Measurements from ENCODE around the gene PLXNB3.

PLXNB3 gene

GRCh38 chrX:153762626-153763173 is 1.3 kb upstream of the PLXNB3 start:
- TF ChIP-seq GATA1 (IDR thresholded peaks at IDR 0.05; ENCODE audit: low read depth, low read length) (no peak), POLR2A (IDR thresholded peaks at IDR 0.05; ENCODE audit: low read length) (no peak)

GRCh38 chrX:153763298-153763932 is 634 bp upstream of the PLXNB3 start:
- DNase-seq = no peak
- no peak for TF ChIP-seq POLR2A (IDR thresholded peaks at IDR 0.05; ENCODE audit: low read length)
- no peak for TF ChIP-seq GATA1 (IDR thresholded peaks at IDR 0.05; ENCODE audit: low read depth, low read length)

More at GRCh38 chrX:153762626-153763173, 1.3 kb upstream of the PLXNB3 start:
- no peak for DNase-seq

GRCh38 chrX:153764786-153765137 is 713 bp downstream of the PLXNB3 start:
- no peak for DNase-seq
- TF ChIP-seq GATA1 (IDR thresholded peaks at IDR 0.05; ENCODE audit: low read depth, low read length) (no peak), POLR2A (IDR thresholded peaks at IDR 0.05; ENCODE audit: low read length) (no peak)

GRCh38 chrX:153765138-153766079 is 1.4 kb downstream of the PLXNB3 start:
- peak; percentile 72 to 79 for DNase-seq
- TF ChIP-seq GATA1 (IDR thresholded peaks at IDR 0.05; ENCODE audit: low read depth, low read length) = no peak
- TF ChIP-seq POLR2A (IDR thresholded peaks at IDR 0.05; ENCODE audit: low read length) = no peak

- DNase-seq = peak; percentile 43 to 56
- TF ChIP-seq GATA1 (IDR thresholded peaks at IDR 0.05; ENCODE audit: low read depth, low read length) (no peak), POLR2A (IDR thresholded peaks at IDR 0.05; ENCODE audit: low read length) (peak; percentile 49)
Measured at GRCh38 chrX:153766098-153766817, 2.2 kb downstream of the PLXNB3 start.

GRCh38 chrX:153766871-153767673 is 3.0 kb downstream of the PLXNB3 start:
- no peak for TF ChIP-seq GATA1 (IDR thresholded peaks at IDR 0.05; ENCODE audit: low read depth, low read length)
- no peak for TF ChIP-seq POLR2A (IDR thresholded peaks at IDR 0.05; ENCODE audit: low read length)
- DNase-seq = no peak

- DNase-seq = no peak
- TF ChIP-seq GATA1 (IDR thresholded peaks at IDR 0.05; ENCODE audit: low read depth, low read length) = no peak
- TF ChIP-seq POLR2A (IDR thresholded peaks at IDR 0.05; ENCODE audit: low read length) = no peak
Measured at GRCh38 chrX:153767674-153768055, 3.6 kb downstream of the PLXNB3 start.

- no peak for DNase-seq
- TF ChIP-seq GATA1 (IDR thresholded peaks at IDR 0.05; ENCODE audit: low read depth, low read length) (no peak), POLR2A (IDR thresholded peaks at IDR 0.05; ENCODE audit: low read length) (no peak)
Measured at GRCh38 chrX:153768311-153769157, 4.5 kb downstream of the PLXNB3 start.

GRCh38 chrX:153769158-153769864 is 5.3 kb downstream of the PLXNB3 start:
- no peak for TF ChIP-seq POLR2A (IDR thresholded peaks at IDR 0.05; ENCODE audit: low read length)
- TF ChIP-seq GATA1 (IDR thresholded peaks at IDR 0.05; ENCODE audit: low read depth, low read length) = no peak
- no peak for DNase-seq

GRCh38 chrX:153769865-153770600 is 6.0 kb downstream of the PLXNB3 start:
- TF ChIP-seq POLR2A (IDR thresholded peaks at IDR 0.05; ENCODE audit: low read length) (no peak), GATA1 (IDR thresholded peaks at IDR 0.05; ENCODE audit: low read depth, low read length) (no peak)
- DNase-seq = no peak
